GM19468 (cell line): ENCODE measurements around the gene C17orf113.
"Not testable (repeated sequence)": the region's sequence is repeated elsewhere in the genome, so short reads cannot be mapped to it uniquely, and the experiment has no call there.

Experiments used
- ATAC-seq: cut with Tn5 transposase; IDR thresholded peaks from one replicate; pipeline ENCODE4 v1.9.1; 2021; ENCODE audit warnings: mild to moderate bottlenecking, moderate library complexity, moderate number of reproducible peaks; ENCODE audit not compliant: unreplicated experiment; ENCODE audit errors: extremely low read depth

Gene C17orf113

GRCh38 chr17:42047343-42047742 lies 3.1 kb downstream of the C17orf113 start:
- ATAC-seq: no peak

GRCh38 chr17:42045719-42046118 lies 4.7 kb downstream of the C17orf113 start:
- no peak for ATAC-seq

- ATAC-seq: no peak
Measured at GRCh38 chr17:42042598-42043319, 7.6 kb downstream of the C17orf113 start.

- ATAC-seq: no peak
Measured at GRCh38 chr17:42041619-42042018, 8.8 kb downstream of the C17orf113 start.

GRCh38 chr17:42040818-42041217 lies 9.6 kb downstream of the C17orf113 start:
- no peak for ATAC-seq

GRCh38 chr17:42039794-42040763 lies 10.3 kb downstream of the C17orf113 start:
- no peak for ATAC-seq

GRCh38 chr17:42038221-42038973 lies 12.0 kb downstream of the C17orf113 start:
- no peak for ATAC-seq

GRCh38 chr17:42034059-42034458 lies 16.3 kb downstream of the C17orf113 start:
- no peak for ATAC-seq

- ATAC-seq: no peak
Measured at GRCh38 chr17:42031584-42031983, 18.8 kb downstream of the C17orf113 start.

- no peak for ATAC-seq
Measured at GRCh38 chr17:42028791-42029127, 21.6 kb downstream of the C17orf113 start.

- no peak for ATAC-seq
Measured at GRCh38 chr17:42027961-42028790, 22.2 kb downstream of the C17orf113 start.

GRCh38 chr17:42027590-42027889 lies 22.9 kb downstream of the C17orf113 start:
- ATAC-seq: no peak

GRCh38 chr17:42026857-42027589 lies 23.4 kb downstream of the C17orf113 start:
- no peak for ATAC-seq

- no peak for ATAC-seq
Measured at GRCh38 chr17:42025936-42026335, 24.5 kb downstream of the C17orf113 start.

GRCh38 chr17:42025191-42025579 lies 25.2 kb downstream of the C17orf113 start:
- no peak for ATAC-seq

- ATAC-seq: no peak
Measured at GRCh38 chr17:42023524-42024349, 26.7 kb downstream of the C17orf113 start.

GRCh38 chr17:42020845-42021244 lies 29.6 kb downstream of the C17orf113 start:
- not testable (repeated sequence) for ATAC-seq
